Measurements from ENCODE around the gene PDE8A.

GRCh38 chr15:85010071-85010385 is 28.4 kb downstream of the PDE8A start:
- TF ChIP-seq CTCF (IDR thresholded peaks at IDR 0.05; ENCODE audit: low read length), result no peak
- TF ChIP-seq EZH2phosphoT487 (IDR thresholded peaks at IDR 0.05; ENCODE audit: low read length), result no peak
- TF ChIP-seq EZH2 (optimal IDR thresholded peaks at IDR 0.05; ENCODE audit: low read depth, low read length), result no peak
